NCI-H1092 (cell line): ENCODE data around the gene PPP2R2C.

Experiments
- DNase-seq: peaks from one replicate; lab custom pipeline; 2025; lab: John Stamatoyannopoulos, UW

PPP2R2C gene

DNA sequence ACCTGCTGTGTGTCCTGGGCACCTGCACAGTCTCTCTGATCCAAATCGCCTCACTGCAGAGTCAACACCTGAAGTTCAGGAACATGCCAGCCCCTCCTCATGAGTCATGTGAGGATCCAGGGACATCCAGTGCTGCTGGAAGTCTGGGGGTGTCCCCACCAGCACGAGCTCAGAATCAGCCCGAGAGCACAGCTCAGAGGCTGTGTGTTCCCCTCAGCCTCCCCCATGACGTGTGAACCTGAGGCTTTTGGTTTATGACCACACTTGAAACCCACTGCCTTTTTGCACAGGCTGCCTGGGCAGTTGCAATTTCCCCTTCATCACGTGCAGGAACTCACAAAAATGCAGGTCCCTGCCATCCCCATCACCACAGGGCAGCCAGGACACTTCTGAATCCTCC, 47.1 kb downstream of the PPP2R2C start:
- no peak for DNase-seq

- DNase-seq = no peak
These were observed 48.0 kb downstream of the PPP2R2C start for GRCh38 chr4:6424425-6424824.

DNA sequence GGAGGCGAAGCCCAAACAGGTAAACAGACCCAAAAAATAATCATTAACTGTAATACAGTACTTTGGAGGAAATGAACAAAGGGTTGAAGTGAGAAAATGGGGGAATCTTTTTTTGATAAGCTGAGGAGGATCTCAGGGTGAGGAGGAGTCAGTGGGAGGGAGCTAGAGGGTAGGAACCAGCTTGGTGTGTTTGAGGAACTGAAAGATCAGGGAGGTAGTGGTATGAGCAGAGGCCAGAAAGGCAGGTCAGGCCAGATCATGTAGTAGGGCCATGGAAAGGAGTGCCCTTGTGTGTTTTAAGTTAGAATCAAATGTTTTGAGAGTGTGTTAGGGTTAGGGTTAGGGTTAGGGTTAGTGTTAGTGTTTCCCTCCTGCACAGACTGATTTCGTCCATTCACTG, 48.8 kb downstream of the PPP2R2C start:
- DNase-seq = no peak

- DNase-seq = no peak
These were observed 49.5 kb downstream of the PPP2R2C start for GRCh38 chr4:6422866-6423265.

GRCh38 chr4:6422105-6422504, 50.3 kb downstream of the PPP2R2C start:
- DNase-seq = no peak

GRCh38 chr4:6421397-6421796, 51.0 kb downstream of the PPP2R2C start:
- no peak for DNase-seq

DNA sequence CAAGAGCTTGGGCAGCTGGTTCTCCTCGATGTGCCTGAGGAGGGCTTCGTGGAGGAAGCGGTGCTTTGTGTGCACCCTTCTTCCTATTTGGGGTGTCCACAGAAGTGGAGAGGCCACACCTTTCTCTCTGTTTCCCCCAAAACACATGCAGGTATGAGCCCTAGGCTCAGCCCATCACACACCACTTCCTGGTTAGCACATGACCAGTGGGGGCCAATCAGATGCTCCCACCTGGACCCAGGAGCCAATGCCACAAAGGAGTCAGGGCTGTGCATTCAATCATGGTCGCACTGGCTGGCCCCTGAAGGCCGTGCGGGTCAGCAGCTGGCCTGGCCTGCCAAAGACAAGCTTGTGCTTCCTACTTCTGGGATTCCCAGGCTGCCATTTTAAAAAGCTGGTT, 51.4 kb downstream of the PPP2R2C start:
- no peak for DNase-seq

- no peak for DNase-seq
These were observed 52.4 kb downstream of the PPP2R2C start for GRCh38 chr4:6420036-6420435.

- no peak for DNase-seq
These were observed 52.9 kb downstream of the PPP2R2C start for GRCh38 chr4:6419452-6420028.

- DNase-seq = no peak
These were observed 54.1 kb downstream of the PPP2R2C start for GRCh38 chr4:6418193-6418755.

DNA sequence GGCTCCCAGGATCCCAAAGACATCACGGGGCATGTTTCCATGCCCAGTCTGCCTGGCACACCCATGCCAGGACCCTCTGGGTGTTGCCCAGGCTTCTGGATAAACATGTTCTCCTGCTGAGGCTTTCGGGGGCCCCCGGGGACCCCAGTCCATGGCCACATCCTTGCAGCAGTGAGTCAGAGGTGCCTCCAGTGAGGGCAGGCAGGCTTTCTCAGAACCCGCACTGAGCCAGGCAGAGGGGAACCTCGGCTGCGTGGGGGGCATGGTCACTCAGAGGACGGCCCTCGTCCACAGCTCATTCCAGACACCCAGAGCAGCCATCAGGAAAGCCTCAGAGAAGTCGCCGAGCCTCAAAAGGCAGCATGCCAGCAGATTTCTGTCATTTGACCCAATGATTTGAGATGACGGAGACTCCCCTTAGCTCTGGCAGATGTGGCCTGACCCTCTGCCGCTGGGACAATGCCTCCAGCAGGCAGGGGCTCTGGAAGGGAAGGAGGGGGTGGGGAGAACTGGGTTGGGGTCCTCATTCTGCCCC, 54.8 kb downstream of the PPP2R2C start:
- no peak for DNase-seq

GRCh38 chr4:6416518-6417286, 55.7 kb downstream of the PPP2R2C start:
- peak; percentile 48 for DNase-seq

DNA sequence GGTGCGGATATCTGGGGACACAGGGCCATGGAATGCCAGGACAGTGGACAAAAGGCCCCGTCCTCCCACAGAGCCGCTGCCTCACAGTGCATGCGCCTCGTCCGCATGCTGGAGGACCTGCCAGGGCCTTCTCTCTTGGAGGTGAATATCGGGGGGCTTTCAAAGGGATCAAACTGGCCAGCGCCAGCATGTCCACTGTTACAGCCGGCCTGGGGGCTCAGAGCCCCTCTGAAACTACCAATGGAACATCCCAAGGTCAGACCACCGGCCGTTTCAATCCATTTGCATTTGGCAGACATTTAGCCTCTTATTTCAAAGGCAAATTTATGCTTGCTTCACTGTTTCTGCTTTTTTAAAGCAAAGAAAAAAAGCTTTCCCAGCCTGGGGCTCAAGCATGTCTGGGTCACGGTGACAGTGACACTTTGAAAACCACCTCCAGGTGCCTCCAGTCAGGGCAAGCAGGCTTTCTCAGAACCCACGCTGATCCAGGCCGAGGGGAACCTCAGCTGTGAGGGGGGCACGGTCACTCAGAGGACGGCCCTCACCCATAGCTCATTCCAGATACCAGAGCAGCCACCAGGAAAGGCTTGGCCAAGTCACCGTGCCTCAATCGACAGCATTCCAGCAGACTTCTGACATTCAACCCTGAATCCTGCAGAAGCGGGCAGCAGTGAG, 57.2 kb downstream of the PPP2R2C start:
- DNase-seq = no peak

DNA sequence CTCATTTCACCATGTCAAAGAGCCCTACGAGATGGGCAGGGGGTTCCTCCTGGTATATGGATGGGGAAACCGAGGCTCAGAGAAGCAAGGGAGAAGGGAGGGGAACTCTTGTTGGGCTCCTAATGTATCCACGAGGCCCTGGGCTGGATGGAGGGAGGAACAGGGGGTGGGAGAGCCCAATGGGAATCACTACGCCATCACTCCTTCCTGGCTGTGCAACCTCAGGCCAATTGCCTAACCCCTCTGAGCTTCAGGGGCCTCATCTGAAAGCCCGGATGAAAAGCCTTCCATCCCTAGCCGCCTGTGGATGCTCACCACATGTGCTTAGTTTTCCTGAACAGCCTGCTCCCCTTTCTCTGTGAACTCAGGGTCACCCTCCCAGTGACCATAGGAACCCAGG, 57.8 kb downstream of the PPP2R2C start:
- DNase-seq = no peak

- no peak for DNase-seq
These were observed 61.8 kb downstream of the PPP2R2C start for GRCh38 chr4:6410664-6411063.

- no peak for DNase-seq
These were observed 62.3 kb downstream of the PPP2R2C start for GRCh38 chr4:6410068-6410467.

- no peak for DNase-seq
These were observed 63.0 kb downstream of the PPP2R2C start for GRCh38 chr4:6409381-6409780.

DNA sequence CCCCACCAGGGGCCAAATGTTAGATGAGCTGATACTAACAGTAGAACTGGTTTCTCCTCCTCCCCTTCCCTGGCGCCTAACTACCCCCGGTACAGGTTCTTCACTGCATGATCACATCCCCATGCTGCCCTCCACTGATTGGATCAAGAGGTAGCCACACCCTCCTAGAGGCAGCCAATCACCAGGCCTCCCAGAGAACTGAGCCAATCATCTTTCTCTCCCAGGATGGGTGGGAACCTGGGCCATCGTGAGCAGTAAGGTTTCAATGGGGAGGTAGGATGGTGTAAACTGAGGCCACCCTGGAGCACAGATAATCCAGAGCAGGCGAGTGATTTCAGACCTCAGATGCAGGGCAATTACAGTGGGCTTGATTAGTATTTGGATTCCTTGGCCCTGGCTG, 64.2 kb downstream of the PPP2R2C start:
- no peak for DNase-seq

DNA sequence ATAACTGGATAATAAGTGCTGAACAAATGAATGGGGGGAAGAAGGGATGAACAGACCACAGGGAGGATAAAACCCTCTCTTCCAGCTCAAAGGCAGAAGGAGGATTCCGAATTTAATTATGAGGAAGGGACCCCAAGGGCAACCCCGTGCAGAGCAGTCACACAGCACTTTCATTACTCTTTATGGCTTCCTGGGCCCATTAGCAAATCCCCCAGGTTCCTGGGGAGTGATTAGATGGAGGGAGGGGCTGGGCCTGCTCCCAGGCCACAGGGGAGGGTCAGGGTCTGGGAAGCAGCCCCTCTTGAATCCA, 67.1 kb downstream of the PPP2R2C start:
- no peak for DNase-seq

- DNase-seq = peak; percentile 56
These were observed 67.6 kb downstream of the PPP2R2C start for GRCh38 chr4:6404611-6405396.

GRCh38 chr4:6403400-6403685, 69.1 kb downstream of the PPP2R2C start:
- DNase-seq = peak; percentile 56
